GM10248 (cell line): ENCODE measurements around the gene SYT14.
"Not testable (repeated sequence)": the region's sequence is repeated elsewhere in the genome, so short reads cannot be mapped to it uniquely, and the experiment has no call there.

Source experiments
- CTCF ChIA-PET: fragments of 300-600 bp; sonication (Branson Sonifier 250); formaldehyde crosslinking; extraction: SDS; loops from one replicate; lab custom pipeline; 2021; ENCODE audit warnings: antibody characterized with exemption; lab: Yijun Ruan, JAX
- POLR2A ChIA-PET: fragments of 350-650 bp; sonication (Branson Sonifier 250); formaldehyde crosslinking; extraction: SDS; loops from one replicate; lab custom pipeline; 2020; ENCODE audit warnings: antibody characterized with exemption; lab: Yijun Ruan, JAX
- DNase-seq: peaks from one replicate; pipeline ENCODE4 v3.0.0; 2012; ENCODE audit errors: extremely low spot score
- CTCF ChIP-seq: IDR thresholded peaks from 2 replicates; pipeline ENCODE4 v1.5.1; 2012; ENCODE audit warnings: mild to moderate bottlenecking, low read depth; ENCODE audit errors: extremely low read depth, missing control alignments, control extremely low read depth

The SYT14 gene

GRCh38 chr1:209937996-209938959 lies at the start of gene SYT14:
TSS of gene SYT14 (plus strand) at chr1:209938217. CDS start at chr1:209938265, 48 bp downstream.
- CTCF ChIA-PET, result no interaction called here
- POLR2A ChIA-PET, result no interaction called here
- peak; percentile 11 for DNase-seq
- no peak for TF ChIP-seq CTCF

GRCh38 chr1:209888291-209889076 lies 49.5 kb upstream of the SYT14 start:
- DNase-seq, POLR2A ChIA-PET, CTCF ChIA-PET: not testable (repeated sequence)

- POLR2A ChIA-PET, result no interaction called here
- DNase-seq, result no peak
- CTCF ChIA-PET, result no interaction called here
Measured at GRCh38 chr1:209889077-209889418, 49.0 kb upstream of the SYT14 start.

DNA sequence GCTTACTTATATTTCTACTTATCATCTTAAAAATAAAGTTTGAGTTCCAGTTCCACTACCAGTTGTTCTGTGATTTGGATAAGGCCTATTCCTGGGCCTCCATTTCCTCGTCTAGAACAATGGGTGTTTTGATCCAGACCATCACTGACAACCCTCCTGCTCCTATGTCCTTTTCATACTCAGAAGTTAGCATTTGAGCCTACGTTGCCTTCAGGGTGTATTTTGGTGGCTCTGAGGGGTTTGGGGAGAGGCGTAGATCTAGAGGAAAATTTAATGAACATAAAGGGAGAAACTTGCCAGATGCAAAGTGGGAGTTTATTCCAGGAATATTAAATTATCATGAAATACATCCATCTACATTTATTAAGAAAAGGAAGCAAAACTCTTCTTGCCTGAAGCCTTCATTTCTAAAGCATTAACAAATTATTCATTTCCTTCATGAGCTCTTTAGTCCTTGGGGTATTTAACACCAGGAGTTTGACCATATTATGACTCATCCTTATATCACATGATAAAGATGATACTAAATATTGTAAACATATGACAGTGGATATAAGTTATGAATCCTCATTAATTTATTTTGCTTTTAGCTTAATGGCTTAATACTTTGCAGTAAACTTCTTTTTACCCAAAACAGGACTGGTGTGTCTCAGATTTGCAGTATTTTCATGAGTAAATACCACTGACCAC lies 47.2 kb upstream of the SYT14 start:
- POLR2A ChIA-PET, result no interaction called here
- CTCF ChIA-PET, result interaction anchor here (1.3 kb wide), 1 partner anchor 9 kb away, joined by 3 read pairs; no protein-coding TSS in a partner anchor

More at GRCh38 chr1:209889077-209889418, 49.0 kb upstream of the SYT14 start:
- TF ChIP-seq CTCF, result no peak

GRCh38 chr1:209893751-209894150 lies 44.3 kb upstream of the SYT14 start:
- CTCF ChIA-PET, result no interaction called here
- POLR2A ChIA-PET, result no interaction called here
- DNase-seq, result no peak
- TF ChIP-seq CTCF, result no peak

More for the DNA sequence above, 47.2 kb upstream of the SYT14 start:
- no peak for TF ChIP-seq CTCF
- DNase-seq, result no peak

GRCh38 chr1:209895709-209896108 lies 42.3 kb upstream of the SYT14 start:
- no peak for TF ChIP-seq CTCF
- ChIA-PET CTCF (interaction anchor here (1.3 kb wide), 1 partner anchor 28 kb away, joined by 3 read pairs; no protein-coding TSS in a partner anchor), POLR2A (no interaction called here)
- DNase-seq, result no peak
